ENCODE results near the gene TIMP4.

The TIMP4 gene

GRCh38 chr3:12143949-12144504 lies 14.7 kb downstream of the TIMP4 start:
- no peak for DNase-seq

GRCh38 chr3:12142476-12142875 lies 16.2 kb downstream of the TIMP4 start:
- DNase-seq: no peak

DNA sequence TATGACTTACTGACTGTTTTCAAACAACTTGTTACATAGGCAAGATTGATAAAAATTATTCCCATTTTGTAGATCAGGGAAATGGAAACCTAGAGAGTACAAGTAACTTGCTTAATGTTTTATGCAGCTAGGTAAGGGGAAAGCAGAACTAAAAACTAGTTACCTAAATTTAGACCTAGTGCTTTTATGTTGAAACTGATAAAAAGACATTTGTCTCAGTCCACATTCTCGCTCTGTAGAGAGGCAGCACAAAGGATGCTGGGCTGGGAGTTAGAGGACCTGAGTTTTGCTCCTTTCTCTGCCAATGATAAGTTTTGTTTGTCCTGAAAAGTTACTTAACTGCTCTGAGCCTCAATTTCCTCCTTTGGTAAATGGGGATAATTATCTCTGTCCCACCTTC lies 17.4 kb downstream of the TIMP4 start:
- DNase-seq: no peak

DNA sequence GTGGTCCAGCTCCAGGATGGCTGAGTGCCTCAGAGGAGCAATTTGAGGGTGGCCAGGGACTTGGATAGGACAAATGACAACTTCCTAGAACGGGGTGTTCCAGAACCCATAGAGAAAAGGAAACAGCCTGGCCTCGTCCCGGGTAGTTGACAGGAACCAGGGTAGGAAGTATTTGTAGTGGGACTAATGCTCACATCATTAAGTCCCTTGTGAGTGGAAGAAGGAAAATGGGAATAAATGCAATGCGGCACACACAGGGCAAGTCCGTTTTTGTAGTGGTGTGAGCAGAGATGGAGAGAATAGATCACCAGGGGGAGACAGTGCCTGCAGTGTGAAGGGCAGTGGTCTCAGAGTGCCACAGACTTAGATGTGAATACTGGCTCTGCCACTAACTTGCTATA lies 19.6 kb downstream of the TIMP4 start:
- DNase-seq: peak; percentile 31

- no peak for DNase-seq
Observed at GRCh38 chr3:12138044-12138443, 20.7 kb downstream of the TIMP4 start.

- no peak for DNase-seq
Observed at GRCh38 chr3:12136371-12136770, 22.3 kb downstream of the TIMP4 start.

- DNase-seq: no peak
Observed at GRCh38 chr3:12135029-12135657, 23.6 kb downstream of the TIMP4 start.

GRCh38 chr3:12132881-12133280 lies 25.8 kb downstream of the TIMP4 start:
- DNase-seq: no peak

GRCh38 chr3:12131351-12132090 lies 27.2 kb downstream of the TIMP4 start:
- no peak for DNase-seq

DNA sequence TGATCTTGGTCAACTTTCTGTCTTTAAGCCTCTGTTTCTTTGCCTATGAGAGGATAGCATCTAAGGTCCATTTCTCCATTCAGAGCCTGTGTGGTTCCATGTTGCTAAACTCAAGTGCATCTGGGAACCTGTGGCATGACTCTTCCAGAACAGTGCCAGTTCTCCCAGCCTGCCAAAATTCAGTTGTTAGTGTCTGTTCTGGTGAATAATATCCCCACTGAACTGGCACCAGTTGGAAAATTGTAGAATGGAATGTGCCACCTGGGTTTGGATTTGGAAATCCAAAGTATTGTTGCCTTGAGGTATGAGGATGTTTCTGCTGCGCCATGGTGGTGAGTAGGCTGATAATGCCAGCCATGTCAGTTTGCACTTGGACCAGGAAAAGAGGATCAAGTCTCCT lies 31.3 kb downstream of the TIMP4 start:
- no peak for DNase-seq

DNA sequence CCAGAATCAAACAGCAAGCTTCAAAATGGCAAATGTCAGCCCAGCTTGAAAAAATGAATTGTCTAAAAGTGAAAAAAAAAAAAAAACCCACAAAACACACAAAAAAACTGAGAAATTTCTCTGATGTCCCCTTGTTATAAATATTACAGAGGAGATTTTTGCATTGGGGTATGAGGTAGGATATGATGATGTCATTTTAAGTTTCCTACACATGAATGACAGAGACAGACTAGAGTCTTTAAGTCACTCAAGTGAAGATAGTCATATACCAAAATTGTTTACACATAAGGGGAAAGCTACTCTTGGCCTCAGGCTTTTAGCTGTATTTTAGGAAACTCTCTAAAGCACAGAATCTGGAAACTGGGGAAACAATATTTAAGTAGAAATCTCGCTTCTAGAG lies 32.9 kb downstream of the TIMP4 start:
- DNase-seq: no peak

DNA sequence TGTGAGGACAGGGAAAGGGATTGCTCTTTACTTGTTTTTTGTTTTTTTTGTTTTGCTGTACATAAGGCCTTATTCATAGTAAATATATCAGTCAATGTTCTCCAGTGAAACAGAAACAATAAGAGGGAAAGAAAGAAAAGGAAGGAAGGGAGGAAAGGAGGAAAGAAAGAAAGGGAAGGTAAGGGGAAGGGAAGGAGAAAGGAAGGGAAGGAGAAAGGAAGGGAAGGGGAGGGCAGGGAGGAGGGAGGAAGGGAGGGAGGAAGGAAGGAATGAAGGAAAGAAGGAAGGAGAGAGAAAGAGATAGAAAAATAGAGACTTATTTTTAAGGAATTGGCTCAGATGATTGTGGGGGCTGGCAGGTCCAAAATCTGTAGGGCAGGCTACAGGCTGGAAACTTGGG lies 37.2 kb downstream of the TIMP4 start:
- DNase-seq: no peak

- no peak for DNase-seq
Observed at GRCh38 chr3:12120374-12121140, 38.2 kb downstream of the TIMP4 start.

DNA sequence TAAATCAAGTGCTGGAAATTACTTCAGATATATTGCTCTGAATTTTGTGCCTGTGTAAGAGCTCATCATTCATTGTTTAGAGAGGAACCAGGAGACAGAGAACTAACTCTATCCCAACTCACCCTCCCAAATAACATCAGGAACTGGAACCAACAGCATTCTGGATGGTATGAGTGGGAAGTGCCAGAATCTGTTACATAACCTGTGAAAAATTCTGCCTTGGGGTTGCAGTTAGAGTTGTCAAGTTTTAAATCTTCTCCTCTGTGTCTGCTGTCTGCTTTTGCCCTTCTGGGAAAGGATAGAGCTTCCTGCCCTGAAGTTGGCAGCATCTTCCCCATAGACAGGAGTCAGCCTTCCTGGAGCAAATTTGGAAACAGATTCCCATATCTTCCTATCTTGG lies 41.2 kb downstream of the TIMP4 start:
- no peak for DNase-seq

GRCh38 chr3:12116870-12117269 lies 41.8 kb downstream of the TIMP4 start:
- DNase-seq: no peak

- DNase-seq: no peak
Observed at GRCh38 chr3:12115849-12116248, 42.9 kb downstream of the TIMP4 start.

DNA sequence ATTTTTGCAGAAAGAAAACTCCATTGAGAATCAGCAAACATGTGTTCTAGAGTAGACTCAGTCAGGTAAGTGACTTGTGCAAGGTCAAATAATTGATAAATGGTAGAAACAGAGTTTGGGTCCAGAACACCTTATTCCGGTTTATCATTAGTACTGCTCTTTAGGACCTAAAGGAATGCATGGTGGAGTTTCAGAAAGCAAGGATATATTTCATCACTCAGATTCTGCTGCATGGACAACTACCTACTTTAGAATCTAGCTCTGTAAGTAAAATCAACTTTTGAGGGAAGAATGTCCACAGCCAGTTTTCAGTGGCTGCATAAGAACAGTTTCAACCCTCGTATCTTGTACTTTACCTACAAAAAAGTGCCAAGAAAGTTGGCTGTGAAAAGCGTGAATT lies 43.6 kb downstream of the TIMP4 start:
- DNase-seq: no peak

DNA sequence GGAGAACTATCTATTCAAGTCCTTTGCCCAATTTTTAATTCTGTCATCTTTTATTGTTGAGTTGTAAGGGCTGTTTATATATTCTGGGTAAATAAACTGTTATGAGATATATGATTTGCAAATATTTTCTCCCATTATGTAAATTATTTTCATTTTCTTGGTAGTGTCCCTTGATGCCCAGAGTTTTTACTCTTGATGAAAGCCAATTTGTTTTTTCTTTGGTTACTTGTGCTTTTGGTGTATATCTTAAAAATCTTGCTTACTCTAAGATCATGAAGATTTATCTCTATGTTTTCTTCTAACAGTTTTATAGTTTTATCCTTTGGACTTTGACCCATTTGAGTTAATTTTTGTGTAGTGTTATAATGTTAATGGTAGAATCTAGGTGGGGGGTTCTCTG lies 44.5 kb downstream of the TIMP4 start:
- no peak for DNase-seq

DNA sequence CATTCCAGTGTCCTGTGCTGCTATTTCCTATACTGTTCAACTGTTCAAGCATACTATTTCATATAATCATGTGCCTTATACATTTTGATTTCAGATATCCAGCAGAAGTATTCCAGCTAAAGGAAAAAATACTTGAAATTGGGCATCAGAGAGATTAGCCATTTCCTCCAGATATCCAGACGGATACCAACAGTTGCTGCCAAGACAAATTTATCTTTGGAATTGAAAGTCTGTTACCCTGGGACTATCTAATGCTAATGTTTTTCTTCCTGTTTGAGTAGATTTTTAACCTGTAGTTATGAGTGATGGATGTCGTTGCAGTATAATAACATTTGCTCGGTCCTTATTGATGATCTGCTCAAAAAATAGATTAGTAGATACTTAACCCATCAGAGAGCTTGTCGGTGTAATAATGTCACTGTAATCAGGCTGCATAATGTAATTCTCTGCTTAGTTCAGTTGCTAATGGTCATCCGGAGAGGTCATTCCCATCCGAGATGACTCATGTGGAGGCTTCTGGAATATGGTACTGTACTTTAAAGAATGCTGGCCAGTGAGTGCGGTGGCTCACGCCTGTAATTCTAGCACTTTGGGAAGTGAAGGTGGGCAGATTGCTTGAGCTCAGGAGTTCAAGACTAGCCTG lies 51.5 kb downstream of the TIMP4 start:
- no peak for DNase-seq
